DMS153 treated with DMSO at 0.1 percent for 48 hours (cell line): ENCODE data around the gene GAS2L1.
A peak's percentile ranks its signal among the peaks of the same experiment; 100 is the strongest.

ENCODE experiments used
- DNase-seq: peaks from one replicate; lab custom pipeline; 2025; ENCODE audit not compliant: unreplicated experiment; lab: John Stamatoyannopoulos, UW

The GAS2L1 gene

DNA sequence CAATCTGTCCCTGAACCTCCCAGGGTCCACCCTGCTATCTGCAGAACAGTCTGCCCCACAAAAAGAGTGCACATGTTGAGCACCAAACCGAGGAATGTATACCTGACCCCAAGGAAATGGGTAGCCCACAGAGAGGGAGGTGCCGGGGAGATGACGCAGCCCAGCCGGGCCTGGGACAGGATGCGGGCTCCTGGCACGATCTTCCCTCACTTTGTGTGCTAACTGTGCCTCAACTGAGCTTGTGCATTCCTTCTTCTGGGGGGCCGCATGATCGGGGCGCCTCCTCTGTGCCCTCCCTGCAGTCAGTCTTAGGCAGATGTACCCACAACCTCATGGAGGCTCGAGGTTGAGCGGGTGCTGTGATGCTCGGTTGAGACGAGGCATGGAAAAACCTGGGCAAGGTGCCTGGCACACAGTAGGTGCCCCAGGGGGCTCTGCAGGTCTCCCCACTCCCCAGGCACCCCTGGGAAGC is 2.4 kb downstream of the GAS2L1 start:
- DNase-seq: no peak

GRCh38 chr22:29309332-29310064 is 3.0 kb downstream of the GAS2L1 start:
- DNase-seq: no peak

- no peak for DNase-seq
Observed at GRCh38 chr22:29310065-29310862, 3.8 kb downstream of the GAS2L1 start.

- peak; percentile 55 for DNase-seq
Observed at GRCh38 chr22:29310863-29311339, 4.5 kb downstream of the GAS2L1 start.

DNA sequence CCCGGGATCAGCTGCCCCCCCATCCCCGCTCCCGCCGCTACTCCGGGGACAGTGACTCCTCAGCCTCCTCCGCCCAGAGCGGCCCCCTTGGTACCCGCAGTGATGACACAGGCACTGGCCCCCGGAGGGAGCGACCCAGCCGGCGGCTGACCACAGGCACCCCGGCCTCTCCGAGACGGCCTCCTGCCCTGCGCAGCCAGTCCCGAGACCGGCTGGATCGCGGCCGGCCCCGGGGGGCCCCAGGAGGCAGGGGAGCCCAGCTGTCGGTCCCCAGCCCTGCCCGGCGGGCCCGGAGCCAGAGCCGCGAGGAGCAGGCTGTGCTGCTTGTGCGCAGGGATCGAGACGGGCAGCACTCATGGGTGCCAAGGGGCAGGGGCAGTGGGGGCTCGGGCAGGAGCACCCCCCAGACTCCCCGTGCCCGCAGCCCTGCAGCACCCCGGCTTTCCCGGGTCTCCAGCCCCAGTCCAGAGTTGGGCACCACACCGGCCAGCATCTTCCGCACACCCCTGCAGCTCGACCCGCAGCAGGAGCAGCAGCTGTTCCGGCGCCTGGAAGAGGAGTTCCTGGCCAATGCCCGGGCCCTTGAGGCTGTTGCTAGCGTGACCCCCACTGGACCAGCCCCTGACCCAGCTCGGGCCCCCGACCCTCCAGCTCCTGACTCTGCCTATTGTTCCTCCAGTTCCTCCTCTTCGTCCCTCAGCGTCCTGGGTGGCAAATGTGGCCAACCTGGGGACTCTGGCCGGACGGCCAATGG is 5.2 kb downstream of the GAS2L1 start:
- no peak for DNase-seq

- DNase-seq: no peak
Observed at GRCh38 chr22:29312218-29313125, 6.0 kb downstream of the GAS2L1 start.

- DNase-seq: no peak
Observed at GRCh38 chr22:29313126-29313575, 6.7 kb downstream of the GAS2L1 start.

DNA sequence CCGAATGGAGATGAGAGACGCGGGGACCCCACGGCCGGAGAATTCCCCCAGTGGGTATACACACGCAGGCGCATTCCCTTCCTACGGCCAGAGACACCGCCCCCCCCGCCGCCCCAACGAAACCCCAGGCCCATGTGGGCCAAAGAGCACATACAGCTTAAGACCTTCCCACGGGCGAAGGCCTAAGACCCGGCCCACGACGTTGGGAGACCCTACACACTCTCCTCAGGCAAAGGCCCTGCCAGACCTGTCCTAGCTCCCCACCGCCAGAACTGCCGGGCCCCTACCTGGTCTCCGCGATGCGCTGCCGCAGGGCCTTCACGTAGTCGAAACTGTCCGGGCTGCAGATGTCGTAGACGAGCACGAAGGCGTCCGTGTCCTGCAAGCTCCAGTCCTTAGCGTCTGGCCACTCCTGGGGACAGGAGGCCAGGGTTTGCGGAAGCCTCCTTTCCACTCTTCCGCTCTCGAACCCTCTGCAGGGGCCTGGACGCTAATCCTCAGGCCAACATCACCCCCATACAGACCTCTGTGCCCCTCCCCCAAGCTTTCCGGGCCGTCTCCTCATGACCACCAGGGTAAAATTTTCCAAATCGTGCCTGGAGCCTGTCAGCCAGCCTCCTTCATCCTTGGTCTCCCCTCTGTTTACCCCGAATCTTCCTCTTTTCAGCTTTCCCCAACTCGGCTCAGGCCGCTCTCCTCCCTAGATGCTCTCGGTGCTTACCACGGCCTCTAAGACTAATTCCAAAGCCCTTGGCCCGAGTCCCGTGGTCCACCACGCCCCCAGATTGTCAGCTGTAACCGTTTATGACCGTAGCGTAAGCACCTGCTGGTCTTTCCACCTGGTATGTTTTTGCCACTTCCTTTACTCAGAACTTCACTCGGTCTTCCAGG is 7.4 kb downstream of the GAS2L1 start:
- peak; percentile 18 for DNase-seq

- no peak for DNase-seq
Observed at GRCh38 chr22:29314537-29315285, 8.3 kb downstream of the GAS2L1 start.

GRCh38 chr22:29315286-29316140 is 9.1 kb downstream of the GAS2L1 start, which contains the start of gene RASL10A:
Gene RASL10A (minus strand): TSS chr22:29315697. CDS start chr22:29315246, 451 bp downstream.
- no peak for DNase-seq

DNA sequence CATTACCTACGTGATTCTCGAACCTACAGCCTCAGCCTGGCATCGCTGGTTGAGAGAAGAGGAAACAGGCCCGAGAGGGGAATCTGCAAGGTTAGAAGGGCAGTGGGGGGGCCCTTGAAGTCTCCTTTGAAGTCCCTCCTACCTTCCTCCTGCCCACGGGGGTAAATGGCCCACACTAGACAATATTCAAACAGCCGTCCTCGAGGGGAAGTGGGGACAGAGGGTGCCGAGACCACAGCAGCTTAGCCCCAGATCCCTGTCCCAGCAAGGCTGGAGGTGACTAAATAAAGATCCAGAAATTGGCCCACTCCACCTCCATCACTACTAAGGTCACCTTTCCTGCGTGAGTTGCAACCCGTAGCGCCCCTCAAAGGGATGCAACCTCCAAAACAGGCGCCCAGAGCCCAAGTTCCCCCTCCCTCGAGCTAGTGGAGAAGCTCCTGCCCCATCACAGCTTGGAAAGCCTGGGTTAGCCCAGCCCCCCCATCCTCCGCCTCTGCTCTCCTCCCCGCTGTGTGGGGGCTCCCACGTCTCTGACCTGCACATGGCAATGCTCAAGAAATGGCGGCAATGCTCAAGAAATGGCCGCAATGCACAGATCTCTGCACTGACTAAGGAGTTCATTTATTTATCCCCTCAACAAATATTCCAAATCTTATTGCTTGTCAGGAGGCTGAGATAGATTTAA is 9.8 kb downstream of the GAS2L1 start:
- no peak for DNase-seq

- no peak for DNase-seq
Observed at GRCh38 chr22:29317827-29318454, 11.5 kb downstream of the GAS2L1 start.

DNA sequence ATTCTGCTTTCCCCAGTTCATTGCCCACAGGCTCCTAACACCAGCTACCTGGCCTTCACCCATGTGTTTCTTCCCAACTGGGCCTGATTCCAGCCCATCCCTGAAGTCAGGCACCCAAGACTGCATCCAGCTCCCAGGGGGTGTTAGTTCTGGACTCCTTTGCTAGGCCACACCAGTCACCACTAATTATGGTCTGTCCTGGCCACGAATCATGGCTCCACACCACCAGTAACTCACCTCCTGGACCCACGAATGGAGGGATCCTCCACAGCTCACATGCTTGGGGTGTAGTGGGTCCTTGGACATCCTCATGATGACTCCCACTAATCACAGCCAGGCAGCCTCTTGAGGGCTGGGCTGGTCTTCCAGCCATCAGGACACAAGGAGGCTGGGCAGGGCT is 12.6 kb downstream of the GAS2L1 start:
- DNase-seq: no peak

GRCh38 chr22:29320546-29320945 is 14.1 kb downstream of the GAS2L1 start:
- DNase-seq: no peak

- DNase-seq: no peak
Observed at GRCh38 chr22:29323641-29324040, 17.2 kb downstream of the GAS2L1 start.

DNA sequence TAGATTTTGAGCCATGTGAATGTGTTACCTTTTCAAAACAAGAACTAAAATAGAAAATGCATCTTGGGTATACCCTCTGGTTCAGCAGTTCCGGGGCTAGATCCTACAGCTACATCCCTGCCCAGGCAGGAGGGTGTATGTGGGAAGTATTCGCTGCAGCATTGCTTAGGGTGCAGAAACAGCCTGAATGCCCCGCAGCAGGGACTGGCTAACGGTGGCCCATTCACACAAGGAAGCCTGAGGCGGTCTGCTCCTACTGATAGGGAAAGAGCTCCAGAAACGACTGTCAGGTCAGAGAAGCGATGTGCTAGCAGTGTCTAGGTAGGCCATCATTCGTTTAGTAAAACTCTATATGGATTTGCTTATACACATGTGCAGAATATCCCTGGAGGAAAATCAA is 18.9 kb downstream of the GAS2L1 start:
- no peak for DNase-seq
